Trophoblast cell (in vitro differentiated cells and primary cell): Measurements from ENCODE around the gene HLTF.

Source experiments
- DNase-seq, 2 donors: peaks; one replicate each; pipeline ENCODE4 v3.0.0-alpha.2; 2016
- H2AFZ ChIP-seq: 2 replicates; pipeline ENCODE4 v1.6.1; 2013; ENCODE audit warnings: low read length, moderate library complexity, mild to moderate bottlenecking; ENCODE audit not compliant: insufficient read depth, poor library complexity
- H2AK5ac ChIP-seq: 2 replicates; pipeline ENCODE4 v1.6.1; 2013; ENCODE audit warnings: mild to moderate bottlenecking, low read length
- H2BK120ac ChIP-seq: 2 replicates; pipeline ENCODE4 v1.6.1; 2013; ENCODE audit warnings: low read length, mild to moderate bottlenecking, moderate library complexity; ENCODE audit not compliant: insufficient read depth, poor library complexity
- H2BK12ac ChIP-seq: 2 replicates; pipeline ENCODE4 v1.6.1; 2013; ENCODE audit warnings: mild to moderate bottlenecking, low read length, moderate library complexity
- H2BK5ac ChIP-seq: 2 replicates; pipeline ENCODE4 v1.6.1; 2013; ENCODE audit warnings: low read length, low read depth, moderate library complexity, mild to moderate bottlenecking; ENCODE audit not compliant: poor library complexity
- H3K14ac ChIP-seq: 2 replicates; pipeline ENCODE4 v1.6.1; 2013; ENCODE audit warnings: mild to moderate bottlenecking, low read length
- H3K18ac ChIP-seq: 2 replicates; pipeline ENCODE4 v1.6.1; 2013; ENCODE audit warnings: mild to moderate bottlenecking, low read length
- H3K23ac ChIP-seq: 2 replicates; pipeline ENCODE4 v1.6.1; 2013; ENCODE audit warnings: low read length
- H3K27ac ChIP-seq: 2 replicates; pipeline ENCODE4 v1.5.1; 2013; ENCODE audit warnings: low read depth, mild to moderate bottlenecking, inconsistent platforms, low read length, moderate library complexity
- H3K27me3 ChIP-seq: 2 replicates; pipeline ENCODE4 v1.6.1; 2013; ENCODE audit warnings: inconsistent platforms, mild to moderate bottlenecking, low read length, moderate library complexity; ENCODE audit not compliant: insufficient read depth
- H3K36me3 ChIP-seq, 2 experiments: 1 replicate in 1 of 2; 2 replicates in 1 of 2; pipeline ENCODE4 v1.6.1; 2013; ENCODE audit warnings: low read length in 2 of 2, mild to moderate bottlenecking in 2 of 2, moderate library complexity in 1 of 2; ENCODE audit not compliant: insufficient read depth in 2 of 2, control insufficient read depth in 1 of 2
- H3K4ac ChIP-seq: 2 replicates; pipeline ENCODE4 v1.6.1; 2013; ENCODE audit warnings: low read depth, mild to moderate bottlenecking, low read length, moderate library complexity
- H3K4me1 ChIP-seq, 2 experiments: 1 replicate in 1 of 2; 2 replicates in 1 of 2; pipeline ENCODE4 v1.6.1; 2013; ENCODE audit warnings: low read length in 2 of 2, mild to moderate bottlenecking in 2 of 2, moderate library complexity in 1 of 2; ENCODE audit not compliant: insufficient read depth in 2 of 2, control insufficient read depth in 1 of 2
- H3K4me2 ChIP-seq: 2 replicates; pipeline ENCODE4 v1.6.1; 2013; ENCODE audit warnings: inconsistent platforms, mild to moderate bottlenecking, low read length, moderate library complexity
- H3K4me3 ChIP-seq: 2 replicates; pipeline ENCODE4 v1.5.1; 2013; ENCODE audit warnings: mild to moderate bottlenecking, low read depth, low read length, inconsistent platforms
- H3K79me1 ChIP-seq: one replicate; pipeline ENCODE4 v1.6.1; 2013; ENCODE audit warnings: low read length
- H3K79me2 ChIP-seq: 2 replicates; pipeline ENCODE4 v1.6.1; 2013; ENCODE audit warnings: low read length, mild to moderate bottlenecking; ENCODE audit not compliant: control insufficient read depth, insufficient read depth, poor library complexity
- H3K9ac ChIP-seq: 2 replicates; pipeline ENCODE4 v1.6.1; 2013; ENCODE audit warnings: mild to moderate bottlenecking, low read length
- H3K9me3 ChIP-seq: 2 replicates; pipeline ENCODE4 v1.6.1; 2013; ENCODE audit warnings: low read depth, mild to moderate bottlenecking, control low read depth, inconsistent platforms, low read length; ENCODE audit not compliant: insufficient read depth
- H4K12ac ChIP-seq: 2 replicates; pipeline ENCODE4 v1.6.1; 2013; ENCODE audit warnings: low read depth, mild to moderate bottlenecking, low read length, moderate library complexity
- H4K8ac ChIP-seq: 2 replicates; pipeline ENCODE4 v1.6.1; 2013; ENCODE audit warnings: low read depth, mild to moderate bottlenecking, low read length, moderate library complexity
- H4K91ac ChIP-seq: one replicate; pipeline ENCODE4 v1.6.1; 2013; ENCODE audit warnings: low read depth, mild to moderate bottlenecking, low read length, moderate library complexity
- WGBS: extraction: QIAGEN DNeasy Blood & Tissue Kit; methylation state at CpG from one replicate; pipeline ENCODE4 v1.1.7; 2013; ENCODE audit warnings: missing lambda C conversion rate; ENCODE audit not compliant: insufficient read length, insufficient coverage; ENCODE audit errors: extremely low coverage; 5-methylcytosine and 5-hydroxymethylcytosine counted together

Gene HLTF

GRCh38 chr3:149128821-149129220 is 42.5 kb upstream of the HLTF start:
- Histone ChIP-seq H3K14ac (no peak overlapping the region), H2BK12ac (no peak overlapping the region), H2AFZ (no peak overlapping the region), H4K91ac (no peak overlapping the region), H3K36me3 (peaks cover 0 to 2% of the 10 kb centered on the region in 2 experiments), H3K79me2 (peaks cover 7% of the 10 kb centered on the region), H3K79me1 (peaks cover 5% of the 10 kb centered on the region), H3K23ac (no peak overlapping the region), H3K27me3 (no peaks in the 10 kb centered on the region), H3K9ac (no peak overlapping the region), H3K4me1 (no peaks in the 10 kb centered on the region), H4K8ac (no peak overlapping the region), H3K4me3 (no peak overlapping the region), H2BK120ac (no peak overlapping the region), H2AK5ac (no peak overlapping the region), H3K18ac (no peak overlapping the region), H3K27ac (no peak overlapping the region), H2BK5ac (no peak overlapping the region), H4K12ac (no peak overlapping the region), H3K4me2 (peak overlapping the region; percentile 83), H3K9me3 (no peaks in the 10 kb centered on the region), H3K4ac (no peak overlapping the region)
- no CpG with 5 or more reads among the region's 4 CpGs for WGBS
- DNase-seq: peak in 1 of 2 donors; percentile 40

- H2BK12ac ChIP-seq: no peak overlapping the region
- no peak overlapping the region for H3K18ac ChIP-seq
- DNase-seq: no peak
- H2BK120ac ChIP-seq: no peak overlapping the region
- no peak overlapping the region for H3K4me3 ChIP-seq
- no CpG with 5 or more reads among the region's 4 CpGs for WGBS
- H4K91ac ChIP-seq: no peak overlapping the region
- no peak overlapping the region for H2AK5ac ChIP-seq
- H3K79me2 ChIP-seq: no peaks in the 10 kb centered on the region
- H4K8ac ChIP-seq: no peak overlapping the region
- H3K9me3 ChIP-seq: no peaks in the 10 kb centered on the region
- no peak overlapping the region for H3K9ac ChIP-seq
- no peak overlapping the region for H2AFZ ChIP-seq
- no peak overlapping the region for H4K12ac ChIP-seq
- no peaks in the 10 kb centered on the region for H3K27me3 ChIP-seq
- no peak overlapping the region for H3K4ac ChIP-seq
- no peak overlapping the region for H3K27ac ChIP-seq
- no peak overlapping the region for H2BK5ac ChIP-seq
- no peaks in the 10 kb centered on the region for H3K4me1 ChIP-seq
- no peaks in the 10 kb centered on the region for H3K36me3 ChIP-seq
- H3K14ac ChIP-seq: no peak overlapping the region
- H3K4me2 ChIP-seq: no peak overlapping the region
- H3K23ac ChIP-seq: no peak overlapping the region
- H3K79me1 ChIP-seq: no peaks in the 10 kb centered on the region
These were observed 36.6 kb upstream of the HLTF start for GRCh38 chr3:149122721-149123578.

- no peak overlapping the region for H4K91ac ChIP-seq
- no peak overlapping the region for H3K18ac ChIP-seq
- H4K12ac ChIP-seq: no peak overlapping the region
- H3K79me1 ChIP-seq: no peaks in the 10 kb centered on the region
- H2BK120ac ChIP-seq: no peak overlapping the region
- H2BK5ac ChIP-seq: no peak overlapping the region
- H3K27me3 ChIP-seq: no peaks in the 10 kb centered on the region
- H2AFZ ChIP-seq: no peak overlapping the region
- no peak overlapping the region for H3K14ac ChIP-seq
- no peaks in the 10 kb centered on the region for H3K36me3 ChIP-seq
- no peak overlapping the region for H3K23ac ChIP-seq
- H2BK12ac ChIP-seq: no peak overlapping the region
- H4K8ac ChIP-seq: no peak overlapping the region
- H3K79me2 ChIP-seq: no peaks in the 10 kb centered on the region
- no peak overlapping the region for H3K27ac ChIP-seq
- no peak overlapping the region for H3K9ac ChIP-seq
- H2AK5ac ChIP-seq: no peak overlapping the region
- H3K4me2 ChIP-seq: no peak overlapping the region
- no CpG with 5 or more reads among the region's 7 CpGs for WGBS
- peak; percentile 24 to 84 for DNase-seq
- no peaks in the 10 kb centered on the region for H3K9me3 ChIP-seq
- H3K4me3 ChIP-seq: no peak overlapping the region
- no peaks in the 10 kb centered on the region for H3K4me1 ChIP-seq
- no peak overlapping the region for H3K4ac ChIP-seq
These were observed 34.0 kb upstream of the HLTF start for GRCh38 chr3:149120051-149120972.

GRCh38 chr3:149119466-149119865 is 33.1 kb upstream of the HLTF start:
- Histone ChIP-seq H3K79me1 (no peaks in the 10 kb centered on the region), H4K91ac (no peak overlapping the region), H3K18ac (no peak overlapping the region), H3K9me3 (no peaks in the 10 kb centered on the region), H4K12ac (no peak overlapping the region), H2BK120ac (no peak overlapping the region), H3K23ac (no peak overlapping the region), H3K14ac (no peak overlapping the region), H3K79me2 (no peaks in the 10 kb centered on the region), H2AFZ (no peak overlapping the region), H3K27me3 (no peaks in the 10 kb centered on the region), H4K8ac (no peak overlapping the region), H2BK5ac (no peak overlapping the region), H3K4me2 (no peak overlapping the region), H3K4me3 (no peak overlapping the region), H3K4me1 (peaks cover 0 to 2% of the 10 kb centered on the region in 2 experiments), H3K4ac (no peak overlapping the region), H3K27ac (no peak overlapping the region), H2BK12ac (no peak overlapping the region), H3K36me3 (no peaks in the 10 kb centered on the region), H2AK5ac (no peak overlapping the region), H3K9ac (no peak overlapping the region)
- WGBS: no CpG with 5 or more reads among the region's 1 CpG
- DNase-seq: no peak
